H7 (cell line): Measurements from ENCODE around the gene MORC2. TPM values are rescaled to one million over a fixed set of nuclear protein-coding genes. Genes with fewer than 3 reads are reported as not detected.

Experiments used
- DNase-seq: peaks from one replicate; pipeline ENCODE4 v3.0.0; 2012
- H3K27me3 ChIP-seq: 2 replicates; pipeline ENCODE4 v1.6.0; 2011; ENCODE audit warnings: mild to moderate bottlenecking, low read length; ENCODE audit not compliant: control insufficient read depth, insufficient read depth
- H3K36me3 ChIP-seq: replicated peaks from 2 replicates; pipeline ENCODE4 v1.5.1; 2011; ENCODE audit warnings: low read length; ENCODE audit not compliant: control insufficient read depth, insufficient read depth
- H3K4me3 ChIP-seq: 2 replicates; pipeline ENCODE4 v1.5.1; 2011; ENCODE audit warnings: low read depth, mild to moderate bottlenecking, control low read depth, low read length, moderate library complexity; ENCODE audit not compliant: insufficient read depth
- total RNA-seq: library from RNA; depleted of rRNA; stranded (reverse); fragments of >200 nt; shearing (Covaris generic); gene quantifications from 2 replicates; pipeline ENCODE4 v1.2.3, GENCODE V29; 2014

Gene MORC2
- total RNA-seq, 1 experiment from 2014 or later = 31.4 TPM

- DNase-seq = no peak
- Histone ChIP-seq H3K36me3 (peaks cover 29% of the 10 kb centered on the region), H3K4me3 (peak overlapping the region; percentile 68), H3K27me3 (no peaks in the 10 kb centered on the region)
Observed at GRCh38 chr22:30970356-30970746, 1.8 kb upstream of the MORC2 start.

- peak overlapping the region; percentile 68 for H3K4me3 ChIP-seq
- DNase-seq = peak; percentile 80
- peaks cover 24% of the 10 kb centered on the region for H3K36me3 ChIP-seq
- no peaks in the 10 kb centered on the region for H3K27me3 ChIP-seq
Observed at GRCh38 chr22:30969532-30970355, 1.2 kb upstream of the MORC2 start.

- peak within 1 kb of the TSS; percentile 68 for H3K4me3 ChIP-seq
- peak; percentile 99 for DNase-seq
- peaks cover 23% of the 10 kb centered on the region for H3K36me3 ChIP-seq
- no peaks in the 10 kb centered on the region for H3K27me3 ChIP-seq
Observed at GRCh38 chr22:30968924-30969531, 454 bp upstream of the MORC2 start, which contains the start of gene TUG1. TUG1 (plus strand) TSS chr22:30969265.

- Histone ChIP-seq H3K36me3 (no peaks in the 10 kb centered on the region), H3K27me3 (no peaks in the 10 kb centered on the region), H3K4me3 (no peak overlapping the region)
- DNase-seq = no peak
Observed at GRCh38 chr22:30964858-30965257, 3.7 kb downstream of the MORC2 start.

GRCh38 chr22:30955153-30955552 is 13.4 kb downstream of the MORC2 start:
- H3K27me3 ChIP-seq = no peaks in the 10 kb centered on the region
- no peak overlapping the region for H3K4me3 ChIP-seq
- no peak for DNase-seq
- H3K36me3 ChIP-seq = peaks cover 14% of the 10 kb centered on the region

- H3K27me3 ChIP-seq = no peaks in the 10 kb centered on the region
- no peak overlapping the region for H3K4me3 ChIP-seq
- no peak for DNase-seq
- peaks cover 27% of the 10 kb centered on the region for H3K36me3 ChIP-seq
Observed at GRCh38 chr22:30953206-30953605, 15.4 kb downstream of the MORC2 start.

- peaks cover 43% of the 10 kb centered on the region for H3K36me3 ChIP-seq
- H3K4me3 ChIP-seq = no peak overlapping the region
- no peak for DNase-seq
- no peaks in the 10 kb centered on the region for H3K27me3 ChIP-seq
Observed at GRCh38 chr22:30949934-30950660, 18.5 kb downstream of the MORC2 start.

- no peaks in the 10 kb centered on the region for H3K27me3 ChIP-seq
- no peak overlapping the region for H3K4me3 ChIP-seq
- DNase-seq = no peak
- H3K36me3 ChIP-seq = peaks cover 52% of the 10 kb centered on the region
Observed at GRCh38 chr22:30948930-30949342, 19.6 kb downstream of the MORC2 start.

- peaks cover 56% of the 10 kb centered on the region for H3K36me3 ChIP-seq
- H3K27me3 ChIP-seq = no peaks in the 10 kb centered on the region
- no peak for DNase-seq
- H3K4me3 ChIP-seq = no peak overlapping the region
Observed at GRCh38 chr22:30947816-30948454, 20.6 kb downstream of the MORC2 start.

- Histone ChIP-seq H3K36me3 (peaks cover 57% of the 10 kb centered on the region), H3K4me3 (no peak overlapping the region), H3K27me3 (no peaks in the 10 kb centered on the region)
- DNase-seq = no peak
Observed at GRCh38 chr22:30947173-30947815, 21.3 kb downstream of the MORC2 start.

- H3K4me3 ChIP-seq = no peak overlapping the region
- H3K36me3 ChIP-seq = peaks cover 63% of the 10 kb centered on the region
- no peak for DNase-seq
- no peaks in the 10 kb centered on the region for H3K27me3 ChIP-seq
Observed at GRCh38 chr22:30946354-30946753, 22.2 kb downstream of the MORC2 start.

GRCh38 chr22:30945653-30946052 is 22.9 kb downstream of the MORC2 start:
- H3K36me3 ChIP-seq = peaks cover 65% of the 10 kb centered on the region

GRCh38 chr22:30944986-30945385 is 23.6 kb downstream of the MORC2 start:
- H3K4me3 ChIP-seq = no peak overlapping the region
- no peak for DNase-seq
- H3K36me3 ChIP-seq = peaks cover 66% of the 10 kb centered on the region
- no peaks in the 10 kb centered on the region for H3K27me3 ChIP-seq

More at GRCh38 chr22:30945653-30946052, 22.9 kb downstream of the MORC2 start:
- H3K27me3 ChIP-seq = no peaks in the 10 kb centered on the region
- H3K4me3 ChIP-seq = no peak overlapping the region
- no peak for DNase-seq

GRCh38 chr22:30943368-30943767 is 25.2 kb downstream of the MORC2 start:
- Histone ChIP-seq H3K27me3 (no peaks in the 10 kb centered on the region), H3K36me3 (peaks cover 66% of the 10 kb centered on the region), H3K4me3 (no peak overlapping the region)
- DNase-seq = no peak
